Limb (tissue), 2 donors: ENCODE measurements around the gene PERM1.
A peak's percentile ranks its signal among the peaks of the same experiment; 100 is the strongest.
"Not testable (repeated sequence)": the region's sequence is repeated elsewhere in the genome, so short reads cannot be mapped to it uniquely, and the experiment has no call there.

Source experiments
- DNase-seq, 2 donors: peaks; one replicate each; pipeline ENCODE4 v3.0.0-alpha.2; 2016; ENCODE audit errors: extremely low spot score in 2 of 2

PERM1 gene

DNA sequence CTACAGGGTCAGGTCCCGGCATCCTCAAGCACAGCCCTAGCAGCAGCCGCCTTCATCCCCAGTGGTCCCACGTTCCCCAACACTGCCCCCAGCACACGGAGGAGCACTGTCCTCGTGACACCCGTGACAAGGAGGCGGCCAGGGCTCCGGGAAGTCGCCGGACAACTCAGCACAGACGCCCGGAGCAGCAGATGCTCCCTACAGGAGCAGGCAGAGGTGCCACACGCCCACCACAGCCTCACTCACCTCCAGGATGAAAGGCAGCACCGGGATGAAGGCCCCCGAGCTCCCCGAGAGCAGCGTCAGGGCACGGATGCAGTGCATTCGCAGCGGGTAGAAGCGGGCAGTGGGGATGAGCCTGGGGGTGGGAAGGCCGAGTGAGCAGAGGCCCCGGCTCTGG, 31.0 kb downstream of the PERM1 start:
- DNase-seq: no peak

DNA sequence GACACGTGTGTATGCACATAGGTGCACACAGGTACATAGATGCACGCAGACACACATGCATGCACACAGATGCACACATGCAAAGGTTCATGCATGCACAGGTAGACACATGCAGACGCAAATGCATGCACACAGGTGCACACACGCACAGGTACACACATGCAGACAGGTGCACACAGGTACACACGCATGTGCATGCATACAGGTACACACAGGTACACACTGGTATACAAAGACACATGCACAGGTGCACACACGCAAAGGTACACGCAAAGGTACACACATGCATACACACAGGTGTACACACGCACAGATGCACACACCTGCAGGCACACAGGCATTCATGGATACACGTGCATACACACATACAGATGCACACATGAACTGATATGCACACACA, 31.6 kb downstream of the PERM1 start:
- DNase-seq: no peak

GRCh38 chr1:947958-948357, 33.9 kb downstream of the PERM1 start:
- DNase-seq: no peak

GRCh38 chr1:946811-947210, 35.1 kb downstream of the PERM1 start:
- DNase-seq: not testable (repeated sequence)

DNA sequence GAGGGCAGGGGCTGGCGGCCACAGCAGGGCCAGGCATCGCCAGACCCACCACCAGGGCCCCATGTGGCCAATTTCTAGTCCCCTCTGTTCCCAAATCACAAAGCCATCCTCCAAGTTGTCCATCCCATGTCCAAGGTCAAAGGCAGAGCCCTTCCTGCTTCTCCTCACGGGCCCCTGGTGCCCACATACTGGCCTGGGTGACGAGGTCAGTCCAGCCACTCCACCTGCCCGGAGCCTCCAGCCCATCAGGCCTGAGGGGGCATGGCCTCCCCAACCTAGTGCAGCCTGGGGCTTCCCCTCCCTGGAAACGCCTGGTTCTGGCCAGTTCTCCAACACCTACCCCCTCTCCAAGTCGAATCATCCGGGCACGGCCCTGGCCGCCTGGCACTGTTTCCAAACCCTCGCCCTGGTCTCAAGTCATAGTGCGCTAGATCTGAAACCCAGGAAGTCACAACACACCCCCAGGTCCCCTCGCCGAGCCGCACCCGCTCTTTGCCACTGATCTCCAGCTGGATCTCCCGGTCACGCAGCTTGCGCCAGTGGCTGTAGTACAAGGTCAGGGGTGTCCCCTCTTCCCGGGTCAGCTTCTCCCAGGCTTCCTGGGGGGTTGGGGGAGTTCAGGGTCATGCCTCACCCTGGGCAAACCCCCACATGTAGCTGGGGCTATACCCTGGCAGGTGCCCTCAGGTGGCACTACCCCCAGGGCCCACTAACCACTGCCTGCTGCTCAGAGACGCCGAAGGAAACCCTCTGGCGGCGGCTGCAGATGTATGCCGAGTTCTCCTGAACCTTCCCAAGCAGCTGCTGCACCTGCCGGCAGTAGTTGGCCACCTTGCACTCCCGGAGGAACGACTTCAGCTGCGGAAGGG, 36.0 kb downstream of the PERM1 start:
- no peak for DNase-seq

GRCh38 chr1:944341-945325, 37.3 kb downstream of the PERM1 start:
- no peak for DNase-seq

GRCh38 chr1:943545-944340, 38.1 kb downstream of the PERM1 start:
- no peak for DNase-seq

GRCh38 chr1:942864-943533, 38.9 kb downstream of the PERM1 start:
- peak in 1 of 2 donors; percentile 76 for DNase-seq

DNA sequence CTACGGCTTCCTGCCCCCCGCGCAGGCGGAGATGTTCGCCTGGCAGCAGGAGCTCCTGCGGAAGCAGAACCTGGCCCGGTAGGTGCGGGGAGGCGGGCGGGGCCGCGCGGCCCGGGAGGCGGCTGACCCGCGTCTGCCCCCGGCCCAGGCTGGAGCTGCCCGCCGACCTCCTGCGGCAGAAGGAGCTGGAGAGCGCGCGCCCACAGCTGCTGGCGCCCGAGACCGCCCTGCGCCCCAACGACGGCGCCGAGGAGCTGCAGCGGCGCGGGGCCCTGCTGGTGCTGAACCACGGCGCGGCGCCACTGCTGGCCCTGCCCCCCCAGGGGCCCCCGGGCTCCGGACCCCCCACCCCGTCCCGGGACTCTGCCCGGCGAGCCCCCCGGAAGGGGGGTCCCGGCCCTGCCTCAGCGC, 39.5 kb downstream of the PERM1 start:
- DNase-seq: no peak

DNA sequence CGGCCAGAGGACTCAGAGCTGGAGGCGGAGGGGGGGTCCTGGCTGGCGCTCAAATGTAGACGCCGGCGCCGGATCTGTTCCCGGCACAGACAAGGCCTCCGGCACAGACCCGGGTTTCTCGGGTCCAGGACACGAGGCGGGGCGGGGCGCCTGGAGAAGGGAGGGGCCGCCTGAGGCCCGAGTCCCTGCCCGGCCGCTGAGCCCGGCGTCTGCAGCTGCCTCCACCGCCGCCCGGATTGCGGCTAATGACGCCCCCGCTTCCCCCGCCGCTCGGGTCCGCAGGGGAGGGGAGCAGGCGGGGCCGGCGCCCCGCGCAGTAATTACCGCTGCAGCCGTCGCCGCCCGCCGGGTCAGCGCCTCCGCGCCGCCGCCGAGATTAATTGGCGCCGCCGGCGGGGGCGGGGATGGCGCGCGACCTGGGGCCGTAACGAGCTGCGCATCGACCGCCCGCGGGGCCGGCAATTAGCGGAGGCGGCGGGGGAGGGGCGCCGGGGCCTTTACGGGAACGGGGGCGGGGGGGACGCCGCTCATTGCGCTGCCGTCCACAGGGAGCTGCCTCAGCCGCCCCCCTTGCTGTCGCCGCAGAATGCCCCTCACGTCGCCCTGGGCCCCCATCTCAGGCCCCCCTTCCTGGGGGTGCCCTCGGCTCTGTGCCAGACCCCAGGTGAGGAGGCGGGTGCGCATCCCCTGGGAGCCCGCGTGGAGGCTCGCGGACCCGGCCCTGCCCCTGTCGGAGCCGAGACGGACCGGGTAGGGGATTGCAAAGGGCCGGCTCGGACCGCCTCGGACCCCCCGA, 40.1 kb downstream of the PERM1 start:
- DNase-seq: peak; percentile 79 to 88

DNA sequence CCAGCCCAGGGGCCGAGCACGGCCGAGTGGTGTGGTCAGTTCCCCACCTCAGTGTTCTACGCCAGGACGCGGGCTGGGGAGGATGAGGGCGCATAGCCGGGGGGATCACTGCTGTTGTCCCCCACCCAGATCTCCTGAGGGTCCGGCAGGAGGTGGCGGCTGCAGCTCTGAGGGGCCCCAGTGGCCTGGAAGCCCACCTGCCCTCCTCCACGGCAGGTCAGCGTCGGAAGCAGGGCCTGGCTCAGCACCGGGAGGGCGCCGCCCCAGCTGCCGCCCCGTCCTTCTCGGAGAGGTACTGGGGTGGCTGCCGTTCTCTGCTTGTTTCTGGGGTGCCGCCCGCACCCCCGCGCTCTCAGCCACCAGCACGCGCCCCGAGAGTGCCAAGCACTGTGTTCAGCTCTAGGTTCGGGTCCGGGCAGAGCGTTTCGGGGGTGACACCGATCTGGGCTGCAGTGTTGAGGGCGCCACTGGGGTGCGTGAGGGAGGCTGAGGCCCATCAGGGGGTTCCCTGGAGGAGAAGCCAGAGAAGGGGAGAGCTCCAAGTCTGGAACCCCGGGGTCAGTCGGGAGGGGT, 40.8 kb downstream of the PERM1 start:
- no peak for DNase-seq

- DNase-seq: peak; percentile 62 to 89
These were observed 41.5 kb downstream of the PERM1 start for GRCh38 chr1:940107-941014.

DNA sequence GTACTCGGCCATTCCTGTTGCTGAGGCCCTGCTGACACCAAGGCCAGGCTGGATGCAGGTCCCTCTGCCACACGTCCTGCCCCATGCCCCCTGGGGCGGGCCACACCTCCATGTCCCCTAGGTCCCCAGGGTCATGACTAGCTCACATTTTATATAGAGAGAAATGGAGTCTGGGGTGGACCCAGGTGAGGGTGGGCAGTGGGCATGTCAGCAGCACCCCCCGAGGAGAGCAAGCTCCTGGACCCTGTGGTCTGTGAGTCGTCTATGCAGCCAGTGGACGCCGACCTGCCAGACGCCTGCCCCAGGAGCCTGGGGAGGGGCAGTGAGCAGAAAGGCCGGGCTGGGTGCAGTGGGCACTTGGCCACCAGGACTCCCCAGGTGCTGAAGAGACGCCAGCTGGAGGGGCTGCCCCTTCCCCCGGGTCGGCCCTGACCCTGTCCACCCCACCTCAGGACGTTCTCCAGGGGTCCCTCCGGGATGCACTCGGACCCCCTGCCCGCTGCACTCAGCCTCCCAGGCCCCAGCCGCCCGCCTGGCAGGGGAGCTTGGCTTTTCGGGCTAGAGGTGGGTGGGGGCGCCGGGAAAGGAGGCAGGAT, 42.3 kb downstream of the PERM1 start:
- no peak for DNase-seq

- DNase-seq: no peak
These were observed 43.0 kb downstream of the PERM1 start for GRCh38 chr1:938711-939489.

GRCh38 chr1:938088-938683, 43.7 kb downstream of the PERM1 start:
- no peak for DNase-seq

GRCh38 chr1:937521-937920, 44.4 kb downstream of the PERM1 start:
- no peak for DNase-seq
